Motor neuron (in vitro differentiated cells): ENCODE measurements around the gene PABPN1L. TPM values are rescaled to one million over a fixed set of nuclear protein-coding genes. Genes with fewer than 3 reads are reported as not detected.

Source experiments
- ATAC-seq, 8 experiments: fragments of 200-7000 bp; cut with Tn5 transposase; replicated peaks in 6 of 8; 2 replicates each; pipeline ENCODE4 v1.8.0; 2021; ENCODE audit warnings: mild to moderate bottlenecking in 8 of 8, moderate library complexity in 8 of 8
- H3K27ac ChIP-seq, 2 donors: fragments of 250-450 bp; sonication (Bioruptor Pico); 2 replicates each; pipeline ENCODE4 v1.9.0; 2021; ENCODE audit warnings: antibody characterized with exemption in 2 of 2, mild to moderate bottlenecking in 2 of 2, moderate library complexity in 1 of 2
- H3K4me1 ChIP-seq, 2 donors: fragments of 250-450 bp; sonication (Bioruptor Pico); replicated peaks in 1 of 2; 2 replicates each; pipeline ENCODE4 v1.6.1; 2021; ENCODE audit warnings: antibody characterized with exemption in 2 of 2, mild to moderate bottlenecking in 2 of 2, moderate library complexity in 1 of 2
- H3K4me3 ChIP-seq, 5 donors: fragments of 250-450 bp; sonication (Bioruptor Pico); 2 replicates each; pipeline ENCODE4 v1.9.0; 2021; ENCODE audit warnings: antibody characterized with exemption in 5 of 5, mild to moderate bottlenecking in 5 of 5, moderate library complexity in 4 of 5
- WGBS, 10 experiments: fragments of 450-650 bp; shearing (Covaris generic); methylation state at CpG; one replicate each; pipeline ENCODE4 v1.0.0; 2022; 5-methylcytosine and 5-hydroxymethylcytosine counted together
- in situ Hi-C, 9 experiments: fragments of 400-800 bp; cut with MboI; loops; one replicate each; pipeline ENCODE4 v1.15.0; 2021; ENCODE audit warnings: low sequenced_read_pairs in 9 of 9, low pct_unique_long_range_greater_than_20kb in 2 of 9; ENCODE audit not compliant: unreplicated experiment in 9 of 9
- total RNA-seq, 8 experiments: library from RNA; unstranded; fragments of 300-600 nt; gene quantifications; 2 replicates each; pipeline versions ENCODE4 v1.2.3 to v1.2.4, GENCODE V29; 2022

PABPN1L gene
- total RNA-seq, 8 experiments from 2014 or later = 0.14 to 0.80 (median 0.48) TPM; not detected in 4

- H3K4me3 ChIP-seq = no peak overlapping the region
- in situ Hi-C loops = no loop called here
- no peak overlapping the region for H3K27ac ChIP-seq
- WGBS, 10 experiments = 85 to 100% (median 93%) methylated on average over 1 to 5 of the region's 15 CpGs; no CpG with 5 or more reads in 7 of the 10 experiments
- H3K4me1 ChIP-seq = peaks cover 2 to 14% of the 10 kb centered on the region in 2 donors
- ATAC-seq = peak in 2 of 8 experiments; percentile 37 to 72
Observed at GRCh38 chr16:88886420-88886844, 20.0 kb upstream of the PABPN1L start.

- no peak for ATAC-seq
- in situ Hi-C loops = no loop called here
- peaks cover 8 to 21% of the 10 kb centered on the region in 2 donors for H3K4me1 ChIP-seq
- WGBS, 10 experiments = 80 to 100% methylated on average over 1 of the region's 28 CpGs; no CpG with 5 or more reads in 8 of the 10 experiments
- H3K27ac ChIP-seq = no peak overlapping the region
- no peak overlapping the region for H3K4me3 ChIP-seq
Observed at GRCh38 chr16:88885693-88886280, 19.3 kb upstream of the PABPN1L start.

- Histone ChIP-seq H3K27ac (no peak overlapping the region), H3K4me3 (no peak overlapping the region), H3K4me1 (peaks cover 19 to 32% of the 10 kb centered on the region in 2 donors)
- no peak for ATAC-seq
- in situ Hi-C loops = no loop called here
- 91 to 100% (median 100%) methylated on average over 1 to 13 of the region's 39 CpGs; no CpG with 5 or more reads in 7 of the 10 experiments for WGBS, 10 experiments
Observed at GRCh38 chr16:88884569-88885271, 18.3 kb upstream of the PABPN1L start.

- no peak overlapping the region for H3K4me3 ChIP-seq
- no peak overlapping the region for H3K27ac ChIP-seq
- WGBS, 10 experiments = 92 to 100% (median 93%) methylated on average over 1 to 3 of the region's 11 CpGs; no CpG with 5 or more reads in 7 of the 10 experiments
- no peak for ATAC-seq
- in situ Hi-C loops = no loop called here
- peaks cover 22 to 33% of the 10 kb centered on the region in 2 donors for H3K4me1 ChIP-seq
Observed at GRCh38 chr16:88883946-88884345, 17.5 kb upstream of the PABPN1L start.

DNA sequence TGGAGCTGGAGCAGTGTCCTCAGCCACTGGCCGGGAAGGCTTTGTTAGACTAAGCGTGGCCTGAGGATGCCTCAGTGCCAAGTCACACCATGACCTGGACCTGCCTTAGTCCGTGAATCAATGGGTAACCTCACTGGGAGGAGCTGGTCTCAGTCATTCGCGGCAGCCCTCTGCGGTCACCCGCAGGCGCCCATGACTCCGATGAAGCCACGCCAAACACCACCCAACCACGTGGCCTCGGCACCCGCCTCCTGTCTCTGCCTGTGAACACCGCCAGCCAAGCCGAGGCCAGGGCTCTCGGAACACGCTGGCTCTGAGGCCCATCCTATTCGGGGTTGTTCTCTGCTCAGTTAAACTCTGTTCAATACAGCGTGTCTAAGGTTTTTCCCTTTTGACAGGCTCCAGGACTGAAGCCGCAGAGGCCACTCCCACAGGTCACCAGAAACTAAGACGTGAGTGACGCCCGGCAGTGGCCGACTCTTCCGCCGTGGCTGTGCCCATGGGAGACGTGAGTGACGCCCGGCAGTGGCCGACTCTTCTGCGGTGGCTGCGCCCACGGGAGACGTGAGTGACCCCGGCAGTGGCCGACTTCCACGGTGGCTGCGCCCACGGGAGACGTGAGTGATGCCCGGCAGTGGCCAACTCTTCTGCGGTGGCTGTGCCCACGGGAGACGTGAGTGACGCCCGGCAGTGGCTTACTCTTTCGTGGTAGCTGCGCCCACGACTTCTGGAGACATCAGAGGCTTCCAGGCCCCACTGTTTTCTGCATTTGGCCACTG is 16.8 kb upstream of the PABPN1L start:
- H3K27ac ChIP-seq = no peak overlapping the region
- H3K4me1 ChIP-seq = peaks cover 22 to 30% of the 10 kb centered on the region in 2 donors
- no peak for ATAC-seq
- H3K4me3 ChIP-seq = no peak overlapping the region
- in situ Hi-C loops = no loop called here
- 69 to 100% (median 91%) methylated on average over 2 to 10 of the region's 49 CpGs; no CpG with 5 or more reads in 4 of the 10 experiments for WGBS, 10 experiments

DNA sequence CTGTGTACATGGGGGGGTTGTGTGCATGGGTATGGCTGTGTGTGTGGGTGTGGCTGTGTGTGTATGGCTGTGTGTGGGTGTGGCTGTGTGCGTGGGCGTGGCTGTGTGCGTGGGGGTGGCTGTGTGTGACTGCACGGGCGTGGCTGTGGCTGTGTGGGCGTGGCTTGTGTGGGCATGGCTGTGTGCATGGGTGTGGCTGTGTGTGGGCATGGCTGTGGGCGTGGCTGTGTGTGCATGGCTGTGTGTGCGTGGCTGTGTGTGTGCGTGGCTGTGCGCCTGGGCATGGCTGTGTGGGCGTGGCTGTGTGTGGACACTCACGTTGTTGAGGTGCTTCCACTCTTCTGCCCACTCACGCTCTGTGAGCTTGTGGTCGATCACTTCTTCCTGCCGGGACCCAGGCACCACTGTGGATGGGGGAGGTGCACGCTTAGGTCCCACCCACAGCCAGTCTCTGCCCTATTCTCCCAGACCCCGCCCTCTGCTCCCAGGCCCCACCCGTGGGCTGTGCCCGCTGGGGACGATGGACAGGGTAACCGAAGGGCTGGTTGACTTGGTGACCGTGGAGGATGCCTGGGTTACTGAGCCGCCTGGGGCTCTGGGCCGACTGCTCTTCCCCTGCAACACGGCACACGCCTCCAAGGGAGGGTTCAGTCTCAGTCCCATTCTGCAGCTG is 16.0 kb upstream of the PABPN1L start:
- ATAC-seq = peak in 6 of 8 experiments; percentile 4 to 74 (median 26)
- in situ Hi-C loops = no loop called here
- Histone ChIP-seq H3K4me1 (peaks cover 22 to 27% of the 10 kb centered on the region in 2 donors), H3K4me3 (no peak overlapping the region), H3K27ac (no peak overlapping the region)
- WGBS, 10 experiments = 70 to 100% (median 86%) methylated on average over 2 to 3 of the region's 26 CpGs; no CpG with 5 or more reads in 6 of the 10 experiments

DNA sequence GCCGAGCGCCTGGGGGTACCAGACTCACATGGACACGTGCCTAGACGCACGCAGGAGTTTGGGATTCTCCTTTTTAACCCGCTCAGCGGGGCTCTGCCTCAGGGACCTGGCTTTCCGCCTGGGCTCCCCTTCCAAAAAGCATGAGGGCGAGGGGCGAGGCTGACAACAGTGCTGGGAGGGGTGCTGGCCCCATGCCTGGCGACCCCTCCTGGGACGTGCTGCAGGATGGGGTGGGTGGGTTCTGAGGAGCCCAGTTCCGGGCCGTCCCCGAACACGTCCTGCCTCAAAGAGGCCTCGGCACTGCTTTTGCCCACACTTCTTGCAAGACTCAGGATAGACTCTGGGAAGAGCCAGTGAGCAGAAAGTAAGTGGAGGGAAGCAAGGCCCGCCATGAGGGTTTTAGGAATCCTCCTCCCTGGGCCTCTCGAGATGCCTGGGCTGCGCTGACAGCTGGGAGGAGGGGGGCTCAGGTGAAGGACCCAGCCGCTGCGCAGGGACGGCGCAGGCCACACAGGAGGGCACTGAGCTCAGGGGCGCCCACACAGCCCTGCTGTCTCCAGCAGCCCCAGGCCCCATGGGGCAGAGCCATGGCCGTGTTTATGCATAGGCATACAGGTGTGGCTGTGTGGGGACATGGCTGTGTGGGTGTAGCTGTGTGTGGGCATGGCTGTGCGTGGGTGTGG is 15.4 kb upstream of the PABPN1L start:
- peak in 2 of 8 experiments; percentile 4 to 9 for ATAC-seq
- in situ Hi-C loops = no loop called here
- WGBS, 10 experiments = 40 to 86% (median 60%) methylated on average over 1 to 2 of the region's 27 CpGs; no CpG with 5 or more reads in 7 of the 10 experiments
- Histone ChIP-seq H3K4me1 (peaks cover 21 to 22% of the 10 kb centered on the region in 2 donors), H3K4me3 (no peak overlapping the region), H3K27ac (no peak overlapping the region)

- peak in 1 of 8 experiments; percentile 5 for ATAC-seq
- in situ Hi-C loops = no loop called here
- peak overlapping the region in 1 of 2 donors; percentile 66 for H3K27ac ChIP-seq
- H3K4me1 ChIP-seq = peaks cover 21 to 22% of the 10 kb centered on the region in 2 donors
- WGBS, 10 experiments = 44 to 73% (median 54%) methylated on average over 2 to 6 of the region's 46 CpGs; no CpG with 5 or more reads in 7 of the 10 experiments
- no peak overlapping the region for H3K4me3 ChIP-seq
Observed at GRCh38 chr16:88881007-88881615, 14.7 kb upstream of the PABPN1L start.

GRCh38 chr16:88880226-88881006 is 14.0 kb upstream of the PABPN1L start:
- WGBS, 10 experiments = 60 to 100% (median 83%) methylated on average over 1 to 2 of the region's 36 CpGs; no CpG with 5 or more reads in 7 of the 10 experiments
- in situ Hi-C loops = no loop called here

GRCh38 chr16:88879788-88880055 is 13.3 kb upstream of the PABPN1L start:
- no peak overlapping the region for H3K4me3 ChIP-seq
- in situ Hi-C loops = no loop called here
- ATAC-seq = no peak
- 70 to 80% (median 73%) methylated on average over 1 to 4 of the region's 11 CpGs; no CpG with 5 or more reads in 6 of the 10 experiments for WGBS, 10 experiments
- H3K27ac ChIP-seq = peak overlapping the region in 1 of 2 donors; percentile 13
- H3K4me1 ChIP-seq = peaks cover 21 to 22% of the 10 kb centered on the region in 2 donors

More at GRCh38 chr16:88880226-88881006, 14.0 kb upstream of the PABPN1L start:
- Histone ChIP-seq H3K27ac (peak overlapping the region in 1 of 2 donors; percentile 66), H3K4me1 (peaks cover 21 to 22% of the 10 kb centered on the region in 2 donors), H3K4me3 (no peak overlapping the region)
- peak in 5 of 8 experiments; percentile 10 to 64 (median 59) for ATAC-seq
